Keratinocyte (primary cell): ENCODE results near the gene FHIT.

Experiments
- EZH2 ChIP-seq: IDR thresholded peaks from one replicate; pipeline ENCODE4 v1.6.1; 2012; ENCODE audit warnings: inconsistent platforms, mild to moderate bottlenecking, low read length, moderate library complexity
- TF ChIP-seq, protein P1 (sequence below), 3 experiments: IDR thresholded peaks in 1 of 3; conservative IDR thresholded peaks in 1 of 3; optimal IDR thresholded peaks in 1 of 3; 2 replicates in 2 of 3; 3 replicates in 1 of 3; pipeline versions ENCODE3 to v1.5.1; 2011; ENCODE audit warnings: low read length in 3 of 3, mild to moderate bottlenecking in 3 of 3, moderate library complexity in 2 of 3, control low read depth in 1 of 3, inconsistent platforms in 1 of 3; ENCODE audit not compliant: insufficient read depth in 2 of 3; ENCODE audit errors: extremely low read depth in 1 of 3

DNA sequence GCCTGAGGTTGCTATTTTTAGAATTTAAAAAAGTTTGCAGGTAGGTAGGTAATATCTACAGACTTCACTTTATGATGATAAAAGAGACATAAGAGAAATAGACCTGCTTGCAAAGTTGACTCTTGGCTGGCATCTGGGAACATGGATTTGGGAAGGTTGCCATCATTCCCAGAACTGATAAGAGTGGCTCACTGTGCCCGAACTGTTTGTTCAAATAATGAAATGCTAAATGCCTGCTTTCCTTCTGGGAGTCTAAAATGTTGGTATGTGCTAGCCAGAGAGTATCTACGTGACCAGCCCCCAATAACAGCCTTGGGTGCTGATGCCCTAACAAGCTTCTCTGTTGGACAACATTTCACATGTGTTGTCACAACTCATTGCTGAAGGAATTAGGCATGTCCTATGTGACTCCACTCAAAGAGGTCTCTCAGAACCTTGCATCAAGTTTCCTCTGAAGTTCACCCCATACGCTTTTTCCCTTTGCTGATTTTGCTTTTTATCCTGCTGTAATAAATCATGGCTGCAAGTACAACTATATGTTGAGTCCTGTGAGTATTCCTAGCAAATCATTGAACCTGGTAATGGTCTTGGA is 95.5 kb downstream of the FHIT start:
- TF ChIP-seq EZH2 = no peak
- TF ChIP-seq, protein P1, sequence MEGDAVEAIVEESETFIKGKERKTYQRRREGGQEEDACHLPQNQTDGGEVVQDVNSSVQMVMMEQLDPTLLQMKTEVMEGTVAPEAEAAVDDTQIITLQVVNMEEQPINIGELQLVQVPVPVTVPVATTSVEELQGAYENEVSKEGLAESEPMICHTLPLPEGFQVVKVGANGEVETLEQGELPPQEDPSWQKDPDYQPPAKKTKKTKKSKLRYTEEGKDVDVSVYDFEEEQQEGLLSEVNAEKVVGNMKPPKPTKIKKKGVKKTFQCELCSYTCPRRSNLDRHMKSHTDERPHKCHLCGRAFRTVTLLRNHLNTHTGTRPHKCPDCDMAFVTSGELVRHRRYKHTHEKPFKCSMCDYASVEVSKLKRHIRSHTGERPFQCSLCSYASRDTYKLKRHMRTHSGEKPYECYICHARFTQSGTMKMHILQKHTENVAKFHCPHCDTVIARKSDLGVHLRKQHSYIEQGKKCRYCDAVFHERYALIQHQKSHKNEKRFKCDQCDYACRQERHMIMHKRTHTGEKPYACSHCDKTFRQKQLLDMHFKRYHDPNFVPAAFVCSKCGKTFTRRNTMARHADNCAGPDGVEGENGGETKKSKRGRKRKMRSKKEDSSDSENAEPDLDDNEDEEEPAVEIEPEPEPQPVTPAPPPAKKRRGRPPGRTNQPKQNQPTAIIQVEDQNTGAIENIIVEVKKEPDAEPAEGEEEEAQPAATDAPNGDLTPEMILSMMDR (optimal IDR thresholded peaks at IDR 0.05 in 1 of 3, IDR thresholded peaks at IDR 0.05 in 1 of 3, conservative IDR thresholded peaks at IDR 0.05 in 1 of 3; ENCODE audit: extremely low read depth in 1 of 3, insufficient read depth in 2 of 3, low read length in 3 of 3) = no peak
